ENCODE data around the gene SLC41A1.

Gene SLC41A1

GRCh38 chr1:205760606-205761005, 52.4 kb downstream of the SLC41A1 start:
- Histone ChIP-seq H3K9me3 (ENCODE audit: control insufficient read depth in 2 of 2, low read length in 2 of 2) (no peaks in the 10 kb centered on the region), H3K27me3 (ENCODE audit: control insufficient read depth in 2 of 2, insufficient read depth in 2 of 2, low read length in 2 of 2) (no peaks in the 10 kb centered on the region), H3K4me1 (ENCODE audit: control insufficient read depth in 2 of 2, insufficient read depth in 2 of 2, low read length in 2 of 2) (no peaks in the 10 kb centered on the region), H3K4me3 (ENCODE audit: low read length in 2 of 2) (no peak overlapping the region), H3K36me3 (ENCODE audit: control insufficient read depth in 2 of 2, insufficient read depth in 2 of 2, low read length in 2 of 2) (no peaks in the 10 kb centered on the region), H3K27ac (ENCODE audit: low read depth in 2 of 2, low read length in 2 of 2) (no peak overlapping the region), H3K9ac (ENCODE audit: low read depth in 1 of 2, low read length in 2 of 2) (no peak overlapping the region)

- Histone ChIP-seq H3K9me3 (ENCODE audit: control insufficient read depth in 2 of 2, low read length in 2 of 2) (no peaks in the 10 kb centered on the region), H3K4me1 (ENCODE audit: control insufficient read depth in 2 of 2, insufficient read depth in 2 of 2, low read length in 2 of 2) (no peaks in the 10 kb centered on the region), H3K27ac (ENCODE audit: low read depth in 2 of 2, low read length in 2 of 2) (no peak overlapping the region)
Observed at GRCh38 chr1:205756552-205756951, 56.4 kb downstream of the SLC41A1 start.

GRCh38 chr1:205754857-205755256, 58.1 kb downstream of the SLC41A1 start:
- Histone ChIP-seq H3K27me3 (ENCODE audit: control insufficient read depth in 2 of 2, insufficient read depth in 2 of 2, low read length in 2 of 2) (no peaks in the 10 kb centered on the region), H3K4me3 (ENCODE audit: low read length in 2 of 2) (no peak overlapping the region), H3K9me3 (ENCODE audit: control insufficient read depth in 2 of 2, low read length in 2 of 2) (no peaks in the 10 kb centered on the region), H3K27ac (ENCODE audit: low read depth in 2 of 2, low read length in 2 of 2) (no peak overlapping the region), H3K4me1 (ENCODE audit: control insufficient read depth in 2 of 2, insufficient read depth in 2 of 2, low read length in 2 of 2) (peaks cover 0 to 5% of the 10 kb centered on the region in 2 donors), H3K36me3 (ENCODE audit: control insufficient read depth in 2 of 2, insufficient read depth in 2 of 2, low read length in 2 of 2) (no peaks in the 10 kb centered on the region), H3K9ac (ENCODE audit: low read depth in 1 of 2, low read length in 2 of 2) (no peak overlapping the region)

More at GRCh38 chr1:205756552-205756951, 56.4 kb downstream of the SLC41A1 start:
- no peak overlapping the region for H3K9ac ChIP-seq (ENCODE audit: low read depth in 1 of 2, low read length in 2 of 2)
- no peaks in the 10 kb centered on the region for H3K27me3 ChIP-seq (ENCODE audit: control insufficient read depth in 2 of 2, insufficient read depth in 2 of 2, low read length in 2 of 2)
- no peaks in the 10 kb centered on the region for H3K36me3 ChIP-seq (ENCODE audit: control insufficient read depth in 2 of 2, insufficient read depth in 2 of 2, low read length in 2 of 2)
- H3K4me3 ChIP-seq (ENCODE audit: low read length in 2 of 2): no peak overlapping the region

- Histone ChIP-seq H3K9ac (ENCODE audit: low read depth in 1 of 2, low read length in 2 of 2) (no peak overlapping the region), H3K36me3 (ENCODE audit: control insufficient read depth in 2 of 2, insufficient read depth in 2 of 2, low read length in 2 of 2) (peaks cover 0 to 5% of the 10 kb centered on the region in 2 donors), H3K4me3 (ENCODE audit: low read length in 2 of 2) (peak overlapping the region; percentile 75 to 82), H3K4me1 (ENCODE audit: control insufficient read depth in 2 of 2, insufficient read depth in 2 of 2, low read length in 2 of 2) (peaks cover 14 to 22% of the 10 kb centered on the region in 2 donors), H3K9me3 (ENCODE audit: control insufficient read depth in 2 of 2, low read length in 2 of 2) (no peaks in the 10 kb centered on the region), H3K27ac (ENCODE audit: low read depth in 2 of 2, low read length in 2 of 2) (peak overlapping the region in 1 of 2 donors; percentile 98), H3K27me3 (ENCODE audit: control insufficient read depth in 2 of 2, insufficient read depth in 2 of 2, low read length in 2 of 2) (no peaks in the 10 kb centered on the region)
Observed at GRCh38 chr1:205751036-205751651, 61.9 kb downstream of the SLC41A1 start.

GRCh38 chr1:205750138-205751035, 62.6 kb downstream of the SLC41A1 start, which contains the start of gene NUCKS1:
TSS of gene NUCKS1 (minus strand) at chr1:205750182. CDS start at chr1:205749973, 209 bp downstream.
- peak within 1 kb of the TSS; percentile 97 to 98 for H3K27ac ChIP-seq (ENCODE audit: low read depth in 2 of 2, low read length in 2 of 2)
- H3K4me1 ChIP-seq (ENCODE audit: control insufficient read depth in 2 of 2, insufficient read depth in 2 of 2, low read length in 2 of 2): peaks cover 14 to 22% of the 10 kb centered on the region in 2 donors
- peak within 1 kb of the TSS; percentile 75 to 82 for H3K4me3 ChIP-seq (ENCODE audit: low read length in 2 of 2)
- H3K9me3 ChIP-seq (ENCODE audit: control insufficient read depth in 2 of 2, low read length in 2 of 2): no peaks in the 10 kb centered on the region
- H3K9ac ChIP-seq (ENCODE audit: low read depth in 1 of 2, low read length in 2 of 2): peak within 1 kb of the TSS; percentile 71 to 93
- no peaks in the 10 kb centered on the region for H3K27me3 ChIP-seq (ENCODE audit: control insufficient read depth in 2 of 2, insufficient read depth in 2 of 2, low read length in 2 of 2)
- H3K36me3 ChIP-seq (ENCODE audit: control insufficient read depth in 2 of 2, insufficient read depth in 2 of 2, low read length in 2 of 2): peaks cover 0 to 5% of the 10 kb centered on the region in 2 donors

- Histone ChIP-seq H3K4me1 (ENCODE audit: control insufficient read depth in 2 of 2, insufficient read depth in 2 of 2, low read length in 2 of 2) (peaks cover 14 to 22% of the 10 kb centered on the region in 2 donors), H3K9me3 (ENCODE audit: control insufficient read depth in 2 of 2, low read length in 2 of 2) (no peaks in the 10 kb centered on the region), H3K4me3 (ENCODE audit: low read length in 2 of 2) (peak overlapping the region; percentile 75 to 82), H3K9ac (ENCODE audit: low read depth in 1 of 2, low read length in 2 of 2) (peak overlapping the region; percentile 71 to 93), H3K27ac (ENCODE audit: low read depth in 2 of 2, low read length in 2 of 2) (peak overlapping the region; percentile 97 to 98), H3K27me3 (ENCODE audit: control insufficient read depth in 2 of 2, insufficient read depth in 2 of 2, low read length in 2 of 2) (no peaks in the 10 kb centered on the region), H3K36me3 (ENCODE audit: control insufficient read depth in 2 of 2, insufficient read depth in 2 of 2, low read length in 2 of 2) (peaks cover 0 to 5% of the 10 kb centered on the region in 2 donors)
Observed at GRCh38 chr1:205749234-205750137, 63.5 kb downstream of the SLC41A1 start.

GRCh38 chr1:205748403-205749233, 64.4 kb downstream of the SLC41A1 start:
- H3K27me3 ChIP-seq (ENCODE audit: control insufficient read depth in 2 of 2, insufficient read depth in 2 of 2, low read length in 2 of 2): no peaks in the 10 kb centered on the region
- peaks cover 14 to 22% of the 10 kb centered on the region in 2 donors for H3K4me1 ChIP-seq (ENCODE audit: control insufficient read depth in 2 of 2, insufficient read depth in 2 of 2, low read length in 2 of 2)
- H3K9me3 ChIP-seq (ENCODE audit: control insufficient read depth in 2 of 2, low read length in 2 of 2): no peaks in the 10 kb centered on the region
- peak overlapping the region; percentile 75 to 82 for H3K4me3 ChIP-seq (ENCODE audit: low read length in 2 of 2)
- H3K27ac ChIP-seq (ENCODE audit: low read depth in 2 of 2, low read length in 2 of 2): peak overlapping the region; percentile 97 to 98
- peak overlapping the region; percentile 71 to 73 for H3K9ac ChIP-seq (ENCODE audit: low read depth in 1 of 2, low read length in 2 of 2)
- H3K36me3 ChIP-seq (ENCODE audit: control insufficient read depth in 2 of 2, insufficient read depth in 2 of 2, low read length in 2 of 2): peaks cover 0 to 5% of the 10 kb centered on the region in 2 donors

- H3K9me3 ChIP-seq (ENCODE audit: control insufficient read depth in 2 of 2, low read length in 2 of 2): no peaks in the 10 kb centered on the region
- H3K4me1 ChIP-seq (ENCODE audit: control insufficient read depth in 2 of 2, insufficient read depth in 2 of 2, low read length in 2 of 2): peaks cover 14 to 22% of the 10 kb centered on the region in 2 donors
- H3K4me3 ChIP-seq (ENCODE audit: low read length in 2 of 2): peak overlapping the region in 1 of 2 donors; percentile 2
- no peaks in the 10 kb centered on the region for H3K27me3 ChIP-seq (ENCODE audit: control insufficient read depth in 2 of 2, insufficient read depth in 2 of 2, low read length in 2 of 2)
- H3K27ac ChIP-seq (ENCODE audit: low read depth in 2 of 2, low read length in 2 of 2): no peak overlapping the region
- H3K36me3 ChIP-seq (ENCODE audit: control insufficient read depth in 2 of 2, insufficient read depth in 2 of 2, low read length in 2 of 2): peaks cover 0 to 5% of the 10 kb centered on the region in 2 donors
- no peak overlapping the region for H3K9ac ChIP-seq (ENCODE audit: low read depth in 1 of 2, low read length in 2 of 2)
Observed at GRCh38 chr1:205746757-205747412, 66.1 kb downstream of the SLC41A1 start.
